Suprapubic skin (tissue), 4 donors: ENCODE results near the gene DCTD. TPM values are rescaled to one million over a fixed set of nuclear protein-coding genes. Genes with fewer than 3 reads are reported as not detected.
"Not testable (repeated sequence)": the region's sequence is repeated elsewhere in the genome, so short reads cannot be mapped to it uniquely, and the experiment has no call there.

Experiments used
- DNase-seq, 2 donors: peaks; one replicate each; pipeline ENCODE4 v3.0.0-alpha.2; 2019; ENCODE audit warnings: low spot score in 2 of 2
- H3K27ac ChIP-seq: fragments of 200-600 bp; sonication (generic); one replicate; pipeline ENCODE4 v1.5.1; 2019
- H3K27me3 ChIP-seq: fragments of 200-600 bp; sonication (generic); one replicate; pipeline ENCODE4 v1.5.1; 2019
- H3K36me3 ChIP-seq: fragments of 200-600 bp; sonication (generic); one replicate; pipeline ENCODE4 v1.5.1; 2019
- H3K4me1 ChIP-seq: fragments of 200-600 bp; sonication (generic); one replicate; pipeline ENCODE4 v1.5.1; 2019
- H3K4me3 ChIP-seq: fragments of 200-600 bp; sonication (generic); one replicate; pipeline ENCODE4 v1.5.1; 2019; ENCODE audit warnings: mild to moderate bottlenecking
- H3K9me3 ChIP-seq: fragments of 200-600 bp; sonication (generic); one replicate; pipeline ENCODE4 v1.5.1; 2019
- EP300 ChIP-seq: sonication (generic); formaldehyde crosslinking; IDR thresholded peaks from one replicate; pipeline ENCODE4 v1.6.1; 2017; ENCODE audit warnings: antibody characterized with exemption
- POLR2A ChIP-seq, 2 donors: fragments of 450-650 bp; IDR thresholded peaks; one replicate each; pipeline ENCODE4 v1.6.1; 2017; ENCODE audit warnings: antibody characterized with exemption in 2 of 2, mild to moderate bottlenecking in 2 of 2, moderate library complexity in 2 of 2
- POLR2AphosphoS5 ChIP-seq, 3 donors: sonication (generic); formaldehyde crosslinking; IDR thresholded peaks; one replicate each; pipeline ENCODE4 v1.6.1; 2017; ENCODE audit warnings: antibody characterized with exemption in 3 of 3
- WGBS: methylation state at CpG from one replicate; pipeline ENCODE4 v1.1.5; 2018; 5-methylcytosine and 5-hydroxymethylcytosine counted together
- total RNA-seq, 4 donors: library from RNA; depleted of rRNA; stranded (reverse); fragments of >200 nt; gene quantifications; one replicate each; pipeline ENCODE4 v1.1.0, GENCODE V29; 2016
- TF ChIP-seq, protein P1 (sequence below), 2 donors: fragments of 200-600 bp in 1 of 2; fragments of 450-650 bp in 1 of 2; sonication (generic) in 1 of 2; IDR thresholded peaks; one replicate each; pipeline ENCODE4 v1.5.1; 2016 to 2019; ENCODE audit warnings: antibody characterized with exemption in 2 of 2, mild to moderate bottlenecking in 1 of 2, moderate library complexity in 1 of 2

DCTD gene
- total RNA-seq, 4 donors from 2014 or later: 32.7 to 40.7 (median 38.9) TPM

GRCh38 chr4:182904211-182904761 is 12.9 kb downstream of the DCTD start:
- 64% methylated on average over 12 of the region's 12 CpGs for WGBS
- TF ChIP-seq POLR2A (IDR thresholded peaks at IDR 0.05) (no peak), POLR2AphosphoS5 (IDR thresholded peaks at IDR 0.05) (no peak), EP300 (no peak)
- TF ChIP-seq, protein P1, sequence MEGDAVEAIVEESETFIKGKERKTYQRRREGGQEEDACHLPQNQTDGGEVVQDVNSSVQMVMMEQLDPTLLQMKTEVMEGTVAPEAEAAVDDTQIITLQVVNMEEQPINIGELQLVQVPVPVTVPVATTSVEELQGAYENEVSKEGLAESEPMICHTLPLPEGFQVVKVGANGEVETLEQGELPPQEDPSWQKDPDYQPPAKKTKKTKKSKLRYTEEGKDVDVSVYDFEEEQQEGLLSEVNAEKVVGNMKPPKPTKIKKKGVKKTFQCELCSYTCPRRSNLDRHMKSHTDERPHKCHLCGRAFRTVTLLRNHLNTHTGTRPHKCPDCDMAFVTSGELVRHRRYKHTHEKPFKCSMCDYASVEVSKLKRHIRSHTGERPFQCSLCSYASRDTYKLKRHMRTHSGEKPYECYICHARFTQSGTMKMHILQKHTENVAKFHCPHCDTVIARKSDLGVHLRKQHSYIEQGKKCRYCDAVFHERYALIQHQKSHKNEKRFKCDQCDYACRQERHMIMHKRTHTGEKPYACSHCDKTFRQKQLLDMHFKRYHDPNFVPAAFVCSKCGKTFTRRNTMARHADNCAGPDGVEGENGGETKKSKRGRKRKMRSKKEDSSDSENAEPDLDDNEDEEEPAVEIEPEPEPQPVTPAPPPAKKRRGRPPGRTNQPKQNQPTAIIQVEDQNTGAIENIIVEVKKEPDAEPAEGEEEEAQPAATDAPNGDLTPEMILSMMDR (IDR thresholded peaks at IDR 0.05): no peak
- H3K27ac ChIP-seq: no peak overlapping the region
- H3K9me3 ChIP-seq: no peaks in the 10 kb centered on the region
- no peak for DNase-seq
- peaks cover 52% of the 10 kb centered on the region for H3K36me3 ChIP-seq
- no peaks in the 10 kb centered on the region for H3K4me1 ChIP-seq
- no peaks in the 10 kb centered on the region for H3K27me3 ChIP-seq
- no peak overlapping the region for H3K4me3 ChIP-seq

GRCh38 chr4:182903013-182903412 is 14.2 kb downstream of the DCTD start:
- WGBS: 94% methylated on average over 8 of the region's 9 CpGs
- Histone ChIP-seq H3K4me3 (no peak overlapping the region), H3K36me3 (peaks cover 62% of the 10 kb centered on the region), H3K27me3 (no peaks in the 10 kb centered on the region), H3K27ac (no peak overlapping the region), H3K9me3 (no peaks in the 10 kb centered on the region), H3K4me1 (no peaks in the 10 kb centered on the region)
- TF ChIP-seq POLR2A (IDR thresholded peaks at IDR 0.05) (no peak), EP300 (no peak), POLR2AphosphoS5 (IDR thresholded peaks at IDR 0.05) (no peak)
- TF ChIP-seq, protein P1 (IDR thresholded peaks at IDR 0.05): no peak
- no peak for DNase-seq

DNA sequence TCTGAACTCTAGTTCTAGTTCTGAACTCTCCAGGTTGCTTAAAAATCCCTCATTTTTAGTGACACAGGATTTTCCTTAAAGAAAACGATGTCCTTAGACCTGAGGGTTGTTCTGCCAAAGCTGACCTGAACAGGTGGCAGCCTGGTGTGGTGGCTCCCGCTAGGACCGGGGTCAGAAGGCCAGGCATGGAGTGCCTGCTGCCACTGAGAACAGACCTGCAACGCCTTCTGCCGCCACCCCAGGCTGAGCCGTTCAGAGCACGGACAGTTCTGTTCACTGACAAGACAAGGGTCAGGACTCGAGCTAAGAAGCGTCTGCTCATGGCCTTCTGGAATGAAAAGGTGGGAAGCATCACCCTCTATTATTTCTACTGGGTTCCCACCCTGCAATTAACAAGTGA is 15.8 kb downstream of the DCTD start:
- H3K36me3 ChIP-seq: peaks cover 57% of the 10 kb centered on the region
- no peak for DNase-seq
- H3K9me3 ChIP-seq: no peaks in the 10 kb centered on the region
- no peaks in the 10 kb centered on the region for H3K4me1 ChIP-seq
- H3K27ac ChIP-seq: no peak overlapping the region
- no peaks in the 10 kb centered on the region for H3K27me3 ChIP-seq
- no peak overlapping the region for H3K4me3 ChIP-seq
- 95% methylated on average over 8 of the region's 9 CpGs for WGBS
- TF ChIP-seq POLR2A (IDR thresholded peaks at IDR 0.05) (no peak), POLR2AphosphoS5 (IDR thresholded peaks at IDR 0.05) (no peak), EP300 (no peak)
- TF ChIP-seq, protein P1 (IDR thresholded peaks at IDR 0.05): no peak

DNA sequence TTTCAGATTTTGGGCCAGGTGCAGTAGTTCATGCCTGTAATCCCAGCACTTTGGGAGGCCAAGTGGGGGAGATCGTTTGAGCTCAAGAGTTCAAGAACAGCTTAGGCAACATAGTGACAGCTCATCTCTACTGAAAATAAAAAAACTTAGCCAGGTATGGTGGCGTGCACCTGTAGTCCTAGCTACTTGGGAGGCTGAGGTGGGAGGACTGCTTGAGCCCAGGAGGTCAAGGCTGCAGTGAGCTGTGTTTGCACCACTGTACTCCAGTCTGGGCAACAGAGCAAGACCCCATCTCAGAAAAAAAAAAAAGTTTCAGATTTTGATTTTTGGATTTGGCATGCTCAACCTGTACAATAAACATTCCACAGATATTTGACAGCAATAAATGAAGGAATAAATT is 17.2 kb downstream of the DCTD start:
- H3K4me1 ChIP-seq, H3K27ac ChIP-seq, H3K9me3 ChIP-seq, H3K27me3 ChIP-seq, H3K4me3 ChIP-seq, DNase-seq: not testable (repeated sequence)
- H3K36me3 ChIP-seq: peaks cover 70% of the 10 kb centered on the region
- 97% methylated on average over 2 of the region's 2 CpGs for WGBS

- Histone ChIP-seq H3K4me3 (no peak overlapping the region), H3K27me3 (no peaks in the 10 kb centered on the region), H3K36me3 (peaks cover 75% of the 10 kb centered on the region), H3K27ac (no peak overlapping the region), H3K4me1 (no peaks in the 10 kb centered on the region), H3K9me3 (no peaks in the 10 kb centered on the region)
- TF ChIP-seq, protein P1 (IDR thresholded peaks at IDR 0.05): no peak
- no peak for TF ChIP-seq EP300
- no peak for TF ChIP-seq POLR2A (IDR thresholded peaks at IDR 0.05)
- TF ChIP-seq POLR2AphosphoS5 (IDR thresholded peaks at IDR 0.05): no peak
- WGBS: 87% methylated on average over 5 of the region's 5 CpGs
- no peak for DNase-seq
Observed at GRCh38 chr4:182898479-182898799, 18.7 kb downstream of the DCTD start.
